IMR-90 (cell line): ENCODE measurements around the gene PCDHGA5.
"Not testable (repeated sequence)": the region's sequence is repeated elsewhere in the genome, so short reads cannot be mapped to it uniquely, and the experiment has no call there.

Source experiments
- BHLHE40 ChIP-seq: fragments of 150-350 bp; IDR thresholded peaks from 2 replicates; pipeline ENCODE4 v1.6.1; 2016; ENCODE audit warnings: mild to moderate bottlenecking, low read depth, low read length
- CEBPB ChIP-seq: IDR thresholded peaks from 2 replicates; pipeline ENCODE4 v1.6.1; 2012; ENCODE audit warnings: low read depth, low read length, improper control_type of control experiment
- CTCF ChIP-seq: conservative IDR thresholded peaks from 2 replicates; pipeline ENCODE4 v1.5.1; 2012; ENCODE audit warnings: mild to moderate bottlenecking, low read depth, low read length, improper control_type of control experiment
- MXI1 ChIP-seq: IDR thresholded peaks from 2 replicates; pipeline ENCODE4 v1.6.1; 2012; ENCODE audit warnings: low read depth, mild to moderate bottlenecking, low read length, moderate library complexity, borderline replicate concordance
- POLR2A ChIP-seq: IDR thresholded peaks from 2 replicates; pipeline ENCODE4 v1.6.1; 2012; ENCODE audit warnings: mild to moderate bottlenecking, low read depth, low read length
- RFX5 ChIP-seq: IDR thresholded peaks from 2 replicates; pipeline ENCODE4 v1.8.0; 2012; ENCODE audit warnings: low read depth, mild to moderate bottlenecking, low read length, moderate library complexity
- SMC3 ChIP-seq: fragments of 150-350 bp; IDR thresholded peaks from 2 replicates; pipeline ENCODE4 v1.6.1; 2016; ENCODE audit warnings: low read depth, mild to moderate bottlenecking, antibody characterized with exemption, low read length, moderate library complexity

- TF ChIP-seq RFX5, CTCF, SMC3, POLR2A, BHLHE40, CEBPB, MXI1: not testable (repeated sequence)
Observed at GRCh38 chr5:141414548-141415274, 50.7 kb downstream of the PCDHGA5 start.
